ENCODE data around the gene LYL1.

DNA sequence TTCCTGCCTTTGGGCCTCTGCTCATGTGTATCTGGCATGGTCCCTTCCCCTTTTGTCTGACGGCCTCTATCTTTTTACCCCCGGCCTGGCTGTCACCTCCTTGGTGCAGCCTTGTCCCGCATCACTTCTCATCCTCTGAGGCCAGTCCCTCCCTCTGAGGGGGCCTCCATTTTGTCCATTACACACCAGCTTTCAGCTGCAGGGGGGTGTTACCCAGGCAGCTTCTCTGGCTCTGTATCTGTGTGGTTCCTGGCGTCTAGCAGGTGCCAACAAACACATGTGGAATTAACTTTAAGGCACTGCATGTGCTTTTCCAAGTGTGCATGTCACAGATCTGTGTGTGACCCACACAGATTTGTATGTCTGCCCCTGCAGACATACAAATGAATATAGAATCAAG is 52.4 kb downstream of the LYL1 start:
- TF ChIP-seq, protein P1, sequence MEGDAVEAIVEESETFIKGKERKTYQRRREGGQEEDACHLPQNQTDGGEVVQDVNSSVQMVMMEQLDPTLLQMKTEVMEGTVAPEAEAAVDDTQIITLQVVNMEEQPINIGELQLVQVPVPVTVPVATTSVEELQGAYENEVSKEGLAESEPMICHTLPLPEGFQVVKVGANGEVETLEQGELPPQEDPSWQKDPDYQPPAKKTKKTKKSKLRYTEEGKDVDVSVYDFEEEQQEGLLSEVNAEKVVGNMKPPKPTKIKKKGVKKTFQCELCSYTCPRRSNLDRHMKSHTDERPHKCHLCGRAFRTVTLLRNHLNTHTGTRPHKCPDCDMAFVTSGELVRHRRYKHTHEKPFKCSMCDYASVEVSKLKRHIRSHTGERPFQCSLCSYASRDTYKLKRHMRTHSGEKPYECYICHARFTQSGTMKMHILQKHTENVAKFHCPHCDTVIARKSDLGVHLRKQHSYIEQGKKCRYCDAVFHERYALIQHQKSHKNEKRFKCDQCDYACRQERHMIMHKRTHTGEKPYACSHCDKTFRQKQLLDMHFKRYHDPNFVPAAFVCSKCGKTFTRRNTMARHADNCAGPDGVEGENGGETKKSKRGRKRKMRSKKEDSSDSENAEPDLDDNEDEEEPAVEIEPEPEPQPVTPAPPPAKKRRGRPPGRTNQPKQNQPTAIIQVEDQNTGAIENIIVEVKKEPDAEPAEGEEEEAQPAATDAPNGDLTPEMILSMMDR (IDR thresholded peaks at IDR 0.05), result no peak
- no peak for TF ChIP-seq POLR2AphosphoS5 (IDR thresholded peaks at IDR 0.05)
- TF ChIP-seq POLR2A (IDR thresholded peaks at IDR 0.05), result no peak

All from transverse colon (tissue), 4 donors.